HL-60 (cell line): ENCODE measurements around the gene PPCS.

Experiments
- CTCF ChIP-seq: IDR thresholded peaks from one replicate; pipeline ENCODE4 v1.5.1; 2011; ENCODE audit warnings: low read length, control low read depth, inconsistent platforms; ENCODE audit not compliant: insufficient read depth
- POLR2AphosphoS5 ChIP-seq: IDR thresholded peaks from 2 replicates; pipeline ENCODE4 v1.6.1; 2012; ENCODE audit warnings: low read depth
- REST ChIP-seq: IDR thresholded peaks from 2 replicates; pipeline ENCODE4 v1.6.1; 2012; ENCODE audit warnings: low read depth; ENCODE audit not compliant: insufficient replicate concordance
- SPI1 ChIP-seq: IDR thresholded peaks from 2 replicates; pipeline ENCODE4 v1.6.1; 2012; ENCODE audit warnings: low read depth, mild to moderate bottlenecking, borderline replicate concordance

- TF ChIP-seq CTCF (no peak), REST (no peak), POLR2AphosphoS5 (no peak), SPI1 (no peak)
Observed at GRCh38 chr1:42479621-42480020, 23.3 kb downstream of the PPCS start.
